Smooth muscle cell of the coronary artery (primary cell): ENCODE measurements around the gene IGF2BP1. TPM values are rescaled to one million over a fixed set of nuclear protein-coding genes. Genes with fewer than 3 reads are reported as not detected.

Experiments
- total RNA-seq: library from RNA; depleted of rRNA; stranded (reverse); fragments of >200 nt; gene quantifications from 2 replicates; pipeline ENCODE4 v1.2.3, GENCODE V29; 2014; ENCODE audit warnings: low replicate concordance

IGF2BP1 gene
- 0.12 and 0.15 TPM in 2 replicates for total RNA-seq

GRCh38 chr17:48997103-48997826 lies at the start of gene IGF2BP1:
Gene IGF2BP1 (plus strand): TSS chr17:48997385. CDS start chr17:48997746, 361 bp downstream.

Other genes starting within 250 kb of the IGF2BP1 start
- not detected in 2 replicates for gene TTLL6, start 180.2 kb upstream of the IGF2BP1 start, total RNA-seq
- gene CALCOCO2, start 166.3 kb upstream of the IGF2BP1 start, total RNA-seq = 29.3 and 66.0 TPM in 2 replicates
- gene ATP5MC1, start 104.6 kb upstream of the IGF2BP1 start, total RNA-seq = 31.8 and 56.5 TPM in 2 replicates
- gene UBE2Z, start 89.0 kb upstream of the IGF2BP1 start, total RNA-seq = 33.7 and 51.9 TPM in 2 replicates
- gene SNF8, start 52.5 kb upstream of the IGF2BP1 start, total RNA-seq = 107 and 164 TPM in 2 replicates
- gene GIP, start 28.8 kb upstream of the IGF2BP1 start, total RNA-seq = not detected in 2 replicates
- 0.08 TPM in 1 of 2 replicates, not detected in the other for gene B4GALNT2, start 135.4 kb downstream of the IGF2BP1 start, total RNA-seq
- not detected in 2 replicates for gene GNGT2, start 213.2 kb downstream of the IGF2BP1 start, total RNA-seq
- gene ABI3, start 213.3 kb downstream of the IGF2BP1 start, total RNA-seq = 0.08 and 0.47 TPM in 2 replicates
- gene PHOSPHO1, start 233.4 kb downstream of the IGF2BP1 start, total RNA-seq = 0.45 TPM in 1 of 2 replicates, not detected in the other